K562 (cell line): ENCODE data around the gene UBE2E2. TPM values are rescaled to one million over a fixed set of nuclear protein-coding genes. Genes with fewer than 3 reads are reported as not detected.

Experiments
- ATAC-seq: fragments of 200-7000 bp; cut with Tn5 transposase; 3 replicates; pipeline ENCODE4 v1.9.1; 2020; ENCODE audit warnings: moderate library complexity
- BruUV-seq: library from RNA; stranded (reverse); fragments of 400-500 nt; replicated peaks from 2 replicates; lab custom pipeline; 2021; lab: Mats Ljungman, UMichigan
- CTCF ChIA-PET: fragments of 300-600 bp; formaldehyde crosslinking; extraction: SDS; loops from one replicate; lab custom pipeline; 2021; ENCODE audit warnings: low intra/inter-chr PET ratio; lab: Yijun Ruan, JAX
- POLR2A ChIA-PET: fragments of 300-600, 350-650 bp; sonication (Branson Sonifier 250); formaldehyde crosslinking; extraction: SDS; loops from one replicate; lab custom pipeline; 2021; ENCODE audit warnings: antibody characterized with exemption, inconsistent platforms; lab: Yijun Ruan, JAX
- DNase-seq, 4 experiments: peaks; one replicate each; pipeline versions ENCODE4 v3.0.0 to v3.0.0-alpha.2; 2011 to 2018; ENCODE audit warnings: low spot score in 3 of 4, mixed read lengths in 3 of 4; ENCODE audit errors: extremely low read depth in 1 of 4
- FAIRE-seq: peaks from 2 replicates; lab custom pipeline; 2011; peaks lifted over from hg19 to GRCh38; lab: Jason Lieb, UNC
- H2AFZ ChIP-seq: 2 replicates; pipeline ENCODE4 v1.6.0; 2011; ENCODE audit warnings: low read depth, low read length, control low read depth, inconsistent platforms
- H3K27ac ChIP-seq: fragments of 200-600 bp; 3 replicates; pipeline ENCODE4 v1.8.0; 2011; ENCODE audit warnings: low read depth, mild to moderate bottlenecking, control low read depth, inconsistent platforms, low read length, moderate library complexity, mixed read lengths; ENCODE audit errors: extremely low read depth
- H3K27me3 ChIP-seq, 2 experiments: fragments of 300-600 bp in 1 of 2; 2 replicates in 1 of 2; 3 replicates in 1 of 2; pipeline versions ENCODE4 v1.6.0 to v1.8.0; 2011; ENCODE audit warnings: inconsistent platforms in 2 of 2, low read length in 2 of 2, mild to moderate bottlenecking in 1 of 2, mixed read lengths in 1 of 2, moderate library complexity in 1 of 2; ENCODE audit not compliant: control insufficient read depth in 2 of 2, insufficient read depth in 2 of 2
- H3K36me3 ChIP-seq: fragments of 300-600 bp; 3 replicates; pipeline ENCODE4 v1.8.0; 2011; ENCODE audit warnings: mild to moderate bottlenecking, low read length, inconsistent platforms; ENCODE audit not compliant: control insufficient read depth, insufficient read depth
- H3K4me1 ChIP-seq, 2 experiments: fragments of 200-600 bp in 1 of 2; replicated peaks in 1 of 2; 2 replicates in 1 of 2; 3 replicates in 1 of 2; pipeline versions ENCODE4 v1.5.1 to v1.8.0; 2011; ENCODE audit warnings: inconsistent platforms in 2 of 2, low read length in 2 of 2, mild to moderate bottlenecking in 1 of 2, mixed read lengths in 1 of 2, moderate library complexity in 1 of 2; ENCODE audit not compliant: control insufficient read depth in 2 of 2, insufficient read depth in 2 of 2
- H3K4me2 ChIP-seq: 2 replicates; pipeline ENCODE4 v1.6.1; 2011; ENCODE audit warnings: low read length, control low read depth, inconsistent platforms, mixed read lengths; ENCODE audit not compliant: insufficient read depth
- H3K4me3 ChIP-seq: fragments of 200-600 bp; sonication (generic), shearing (Covaris generic); 2 replicates; pipeline ENCODE4 v1.5.1; 2016; ENCODE audit warnings: control low read depth, inconsistent platforms
- H3K79me2 ChIP-seq: fragments of 200-600 bp; 3 replicates; pipeline ENCODE4 v1.8.0; 2011; ENCODE audit warnings: low read length, inconsistent platforms; ENCODE audit not compliant: control insufficient read depth, insufficient read depth
- H3K9ac ChIP-seq, 2 experiments: 2 replicates each; pipeline versions ENCODE4 v1.6.0 to v1.6.1; 2011; ENCODE audit warnings: low read depth in 2 of 2, low read length in 2 of 2, control low read depth in 1 of 2, inconsistent platforms in 1 of 2, mild to moderate bottlenecking in 1 of 2, mixed read lengths in 1 of 2; ENCODE audit not compliant: insufficient read depth in 1 of 2
- H3K9me1 ChIP-seq: one replicate; pipeline ENCODE4 v1.6.0; 2011; ENCODE audit warnings: inconsistent platforms, mild to moderate bottlenecking, low read length, moderate library complexity; ENCODE audit not compliant: control insufficient read depth, insufficient read depth
- H3K9me3 ChIP-seq: replicated peaks from 2 replicates; pipeline ENCODE4 v1.5.1; 2011; ENCODE audit warnings: low read depth, low read length, inconsistent platforms; ENCODE audit not compliant: control insufficient read depth, insufficient read depth
- H4K20me1 ChIP-seq: replicated peaks from 2 replicates; pipeline ENCODE4 v1.6.1; 2011; ENCODE audit warnings: low read length, inconsistent platforms, mixed read lengths; ENCODE audit not compliant: control insufficient read depth, insufficient read depth
- FIP1L1 ChIP-seq: fragments of 200-400 bp; formaldehyde crosslinking; IDR thresholded peaks from 2 replicates; pipeline ENCODE4 v1.6.1; 2018; ENCODE audit warnings: mild to moderate bottlenecking, low read depth, low read length; ENCODE audit not compliant: poor library complexity, severe bottlenecking
- GATAD2B ChIP-seq: fragments of 450-650 bp; IDR thresholded peaks from 2 replicates; pipeline ENCODE4 v1.6.1; 2017; ENCODE audit warnings: mild to moderate bottlenecking, borderline replicate concordance
- PRPF4 ChIP-seq: fragments of 200-400 bp; formaldehyde crosslinking; IDR thresholded peaks from one replicate; pipeline ENCODE4 v1.6.1; 2017; ENCODE audit warnings: low read length, low read depth, mild to moderate bottlenecking; ENCODE audit not compliant: insufficient read depth, poor library complexity, severe bottlenecking
- PURB ChIP-seq: sonication (generic); formaldehyde crosslinking; IDR thresholded peaks from 2 replicates; pipeline ENCODE4 v1.9.0; 2021; ENCODE audit warnings: low read depth, mild to moderate bottlenecking, missing genetic modification reagents
- SAFB ChIP-seq: fragments of 200-400 bp; formaldehyde crosslinking; IDR thresholded peaks from 2 replicates; pipeline ENCODE4 v1.6.1; 2017; ENCODE audit warnings: low read depth, low read length, borderline replicate concordance
- SMAD4 ChIP-seq: fragments of 250-450 bp; sonication (Bioruptor Pico); conservative IDR thresholded peaks from 2 replicates; pipeline ENCODE4 v1.8.0; 2021; ENCODE audit warnings: inconsistent platforms, mild to moderate bottlenecking, moderate library complexity
- TCFL5 ChIP-seq: fragments of 250-450 bp; sonication (Bioruptor Pico); conservative IDR thresholded peaks from 2 replicates; pipeline ENCODE4 v1.6.1; 2021; ENCODE audit warnings: mild to moderate bottlenecking, moderate library complexity, matching md5 sums
- TEAD4 ChIP-seq, 2 experiments: sonication (generic) in 1 of 2; formaldehyde crosslinking in 1 of 2; IDR thresholded peaks; 2 replicates each; pipeline versions ENCODE4 v1.6.1 to v1.8.0; 2012 to 2022; ENCODE audit warnings: borderline replicate concordance in 1 of 2, inconsistent platforms in 1 of 2, low read length in 1 of 2, mild to moderate bottlenecking in 1 of 2, missing genetic modification reagents in 1 of 2
- ZC3H8 ChIP-seq: fragments of 450-650 bp; IDR thresholded peaks from 2 replicates; pipeline ENCODE4 v1.6.1; 2017
- ZNF764 ChIP-seq: fragments of 250-450 bp; sonication (Bioruptor Pico); IDR thresholded peaks from 2 replicates; pipeline ENCODE4 v1.4.0; 2020; ENCODE audit warnings: low read depth, mild to moderate bottlenecking, moderate library complexity
- ZNF830 ChIP-seq: fragments of 250-450 bp; sonication (Bioruptor Pico); IDR thresholded peaks from 2 replicates; pipeline ENCODE4 v1.5.0; 2021; ENCODE audit warnings: mild to moderate bottlenecking
- WGBS: fragments of 100-300 bp; shearing (Covaris generic); methylation state at CpG from one replicate; pipeline ENCODE4 v1.1.6; 2016; ENCODE audit warnings: low coverage, mixed read lengths; ENCODE audit not compliant: insufficient coverage; ENCODE audit errors: missing lambda C conversion rate; 5-methylcytosine and 5-hydroxymethylcytosine counted together
- in situ Hi-C: fragments of 300-500 bp; cut with MboI; formaldehyde crosslinking; loops from 4 replicates; pipeline ENCODE4 v1.15.0; 2018; ENCODE audit warnings: inconsistent platforms, mixed read lengths
- intact Hi-C: fragments of 100-400 bp; cut with micrococcal nuclease; formaldehyde crosslinking; loops from 2 replicates; pipeline ENCODE4 v1.14.2; 2022
- polyA plus RNA-seq, 8 experiments: library from polyadenylated mRNA; depleted of rRNA in 4 of 8; stranded (reverse) in 5 of 8; unstranded in 3 of 8; fragments of >200 nt; fragmentation: Nextera tagmentation in 2 of 8; fragmentation: Illumina TruSeq in 1 of 8; extraction: Ambion mirVana in 2 of 8; extraction: Trizol in 1 of 8; gene quantifications; 2 replicates each; pipeline versions ENCODE4 v1.2.1 to v1.2.3, GENCODE V29; 2011 to 2014; ENCODE audit warnings: inconsistent platforms in 1 of 8, missing spikeins in 1 of 8
- total RNA-seq, 7 experiments: library from RNA; depleted of rRNA in 6 of 7; stranded (reverse); fragments of >200 nt in 6 of 7; fragmentation: Illumina TruSeq in 2 of 7; extraction: Trizol in 2 of 7; gene quantifications; 2 replicates each; pipeline versions ENCODE4 v1.2.1 to v1.2.3, GENCODE V29; 2011 to 2021; ENCODE audit warnings: low replicate concordance in 1 of 7
- TF ChIP-seq, protein P1 (sequence below): IDR thresholded peaks from 3 replicates; pipeline ENCODE4 v1.6.1; 2011; ENCODE audit warnings: borderline replicate concordance, mild to moderate bottlenecking, moderate library complexity; ENCODE audit not compliant: insufficient read length; ENCODE audit errors: extremely low read depth
- TF ChIP-seq, protein P2 (sequence below): fragments of 450-650 bp; formaldehyde crosslinking; conservative IDR thresholded peaks from 2 replicates; pipeline ENCODE4 v1.4.0; 2022; ENCODE audit warnings: mild to moderate bottlenecking, missing genetic modification characterization
- TF ChIP-seq, protein P3 (sequence below): fragments of 450-650 bp; conservative IDR thresholded peaks from 2 replicates; pipeline ENCODE4 v1.6.1; 2016; ENCODE audit warnings: missing genetic modification characterization, low read depth, mild to moderate bottlenecking, control low read depth, missing compliant biosample characterization
- TF ChIP-seq, protein P4 (sequence below): fragments of 250-450 bp; sonication (Bioruptor Pico); IDR thresholded peaks from 2 replicates; pipeline ENCODE4 v1.5.0; 2021

Gene UBE2E2
- total and polyA plus RNA-seq, 9 of the 15 experiments (the other 6 are each of a cell fraction or from before 2014, with no cell fraction given) = 0.22 to 5.1 (median 1.9) TPM

DNA sequence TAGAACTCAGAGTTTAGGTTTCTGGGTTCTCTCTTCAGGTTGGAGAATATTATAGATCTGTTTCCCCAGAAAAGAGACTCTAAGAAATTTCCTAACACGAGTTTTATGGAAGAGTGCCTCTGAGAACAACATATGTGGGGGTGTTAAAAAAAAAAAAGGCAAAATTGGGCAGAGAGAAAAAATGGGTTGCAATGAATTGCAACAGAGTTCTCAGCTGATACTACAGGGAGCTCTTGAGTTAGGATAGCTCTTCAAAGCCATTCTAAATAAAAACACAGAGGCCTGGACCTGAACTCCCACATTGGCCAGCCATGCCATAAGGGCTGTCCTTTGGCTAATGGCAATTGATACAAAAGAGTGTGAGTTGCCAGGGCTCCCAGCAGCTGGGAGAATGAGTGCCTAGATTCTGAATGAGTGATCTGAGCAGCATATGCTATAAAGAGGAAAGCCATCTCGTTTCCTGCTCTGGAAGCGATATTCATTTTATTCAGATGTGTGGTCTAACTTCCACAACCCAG lies 20.1 kb upstream of the UBE2E2 start:
- CTCF ChIA-PET = no interaction called here
- no peaks in the 10 kb centered on the region for H3K79me2 ChIP-seq
- in situ Hi-C loops (no loop called here), intact Hi-C loops (no loop called here)
- H3K9me1 ChIP-seq = no peaks in the 10 kb centered on the region
- no peaks in the 10 kb centered on the region for H4K20me1 ChIP-seq
- ATAC-seq = no peak
- no peak overlapping the region for H3K9ac ChIP-seq
- no peaks in the 10 kb centered on the region for H3K27me3 ChIP-seq
- no peak overlapping the region for H3K4me2 ChIP-seq
- BruUV-seq = no TSS peak
- no peaks in the 10 kb centered on the region; the same call in 1 of the 2 replicates for H3K9me3 ChIP-seq
- POLR2A ChIA-PET = no interaction called here
- H3K36me3 ChIP-seq = no peaks in the 10 kb centered on the region
- no peak overlapping the region for H3K27ac ChIP-seq
- FAIRE-seq = no peak
- H3K4me3 ChIP-seq = no peak overlapping the region
- H3K4me1 ChIP-seq = no peaks in the 10 kb centered on the region
- DNase-seq = no peak
- 3% methylated on average over 3 of the region's 3 CpGs for WGBS
- H2AFZ ChIP-seq = no peak overlapping the region
- TF ChIP-seq, protein P1, sequence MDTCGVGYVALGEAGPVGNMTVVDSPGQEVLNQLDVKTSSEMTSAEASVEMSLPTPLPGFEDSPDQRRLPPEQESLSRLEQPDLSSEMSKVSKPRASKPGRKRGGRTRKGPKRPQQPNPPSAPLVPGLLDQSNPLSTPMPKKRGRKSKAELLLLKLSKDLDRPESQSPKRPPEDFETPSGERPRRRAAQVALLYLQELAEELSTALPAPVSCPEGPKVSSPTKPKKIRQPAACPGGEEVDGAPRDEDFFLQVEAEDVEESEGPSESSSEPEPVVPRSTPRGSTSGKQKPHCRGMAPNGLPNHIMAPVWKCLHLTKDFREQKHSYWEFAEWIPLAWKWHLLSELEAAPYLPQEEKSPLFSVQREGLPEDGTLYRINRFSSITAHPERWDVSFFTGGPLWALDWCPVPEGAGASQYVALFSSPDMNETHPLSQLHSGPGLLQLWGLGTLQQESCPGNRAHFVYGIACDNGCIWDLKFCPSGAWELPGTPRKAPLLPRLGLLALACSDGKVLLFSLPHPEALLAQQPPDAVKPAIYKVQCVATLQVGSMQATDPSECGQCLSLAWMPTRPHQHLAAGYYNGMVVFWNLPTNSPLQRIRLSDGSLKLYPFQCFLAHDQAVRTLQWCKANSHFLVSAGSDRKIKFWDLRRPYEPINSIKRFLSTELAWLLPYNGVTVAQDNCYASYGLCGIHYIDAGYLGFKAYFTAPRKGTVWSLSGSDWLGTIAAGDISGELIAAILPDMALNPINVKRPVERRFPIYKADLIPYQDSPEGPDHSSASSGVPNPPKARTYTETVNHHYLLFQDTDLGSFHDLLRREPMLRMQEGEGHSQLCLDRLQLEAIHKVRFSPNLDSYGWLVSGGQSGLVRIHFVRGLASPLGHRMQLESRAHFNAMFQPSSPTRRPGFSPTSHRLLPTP = no peak
- TF ChIP-seq ZNF764 (no peak), TEAD4 (IDR thresholded peaks at IDR 0.05; ENCODE audit: low read length) (no peak), TEAD4 (CRISPR knock-in tag; IDR thresholded peaks at IDR 0.05; ENCODE audit: borderline replicate concordance) (no peak), SMAD4 (no peak), ZNF830 (CRISPR knock-in tag) (no peak), TCFL5 (CRISPR knock-in tag) (no peak), FIP1L1 (no peak), ZC3H8 (no peak), PRPF4 (no peak), SAFB (no peak), GATAD2B (no peak), PURB (CRISPR knock-in tag) (no peak)
- TF ChIP-seq, protein P2, sequence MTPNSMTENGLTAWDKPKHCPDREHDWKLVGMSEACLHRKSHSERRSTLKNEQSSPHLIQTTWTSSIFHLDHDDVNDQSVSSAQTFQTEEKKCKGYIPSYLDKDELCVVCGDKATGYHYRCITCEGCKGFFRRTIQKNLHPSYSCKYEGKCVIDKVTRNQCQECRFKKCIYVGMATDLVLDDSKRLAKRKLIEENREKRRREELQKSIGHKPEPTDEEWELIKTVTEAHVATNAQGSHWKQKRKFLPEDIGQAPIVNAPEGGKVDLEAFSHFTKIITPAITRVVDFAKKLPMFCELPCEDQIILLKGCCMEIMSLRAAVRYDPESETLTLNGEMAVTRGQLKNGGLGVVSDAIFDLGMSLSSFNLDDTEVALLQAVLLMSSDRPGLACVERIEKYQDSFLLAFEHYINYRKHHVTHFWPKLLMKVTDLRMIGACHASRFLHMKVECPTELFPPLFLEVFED (CRISPR knock-in tag) = no peak
- TF ChIP-seq, protein P3, sequence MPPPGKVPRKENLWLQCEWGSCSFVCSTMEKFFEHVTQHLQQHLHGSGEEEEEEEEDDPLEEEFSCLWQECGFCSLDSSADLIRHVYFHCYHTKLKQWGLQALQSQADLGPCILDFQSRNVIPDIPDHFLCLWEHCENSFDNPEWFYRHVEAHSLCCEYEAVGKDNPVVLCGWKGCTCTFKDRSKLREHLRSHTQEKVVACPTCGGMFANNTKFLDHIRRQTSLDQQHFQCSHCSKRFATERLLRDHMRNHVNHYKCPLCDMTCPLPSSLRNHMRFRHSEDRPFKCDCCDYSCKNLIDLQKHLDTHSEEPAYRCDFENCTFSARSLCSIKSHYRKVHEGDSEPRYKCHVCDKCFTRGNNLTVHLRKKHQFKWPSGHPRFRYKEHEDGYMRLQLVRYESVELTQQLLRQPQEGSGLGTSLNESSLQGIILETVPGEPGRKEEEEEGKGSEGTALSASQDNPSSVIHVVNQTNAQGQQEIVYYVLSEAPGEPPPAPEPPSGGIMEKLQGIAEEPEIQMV (tag) = no peak
- TF ChIP-seq, protein P4, sequence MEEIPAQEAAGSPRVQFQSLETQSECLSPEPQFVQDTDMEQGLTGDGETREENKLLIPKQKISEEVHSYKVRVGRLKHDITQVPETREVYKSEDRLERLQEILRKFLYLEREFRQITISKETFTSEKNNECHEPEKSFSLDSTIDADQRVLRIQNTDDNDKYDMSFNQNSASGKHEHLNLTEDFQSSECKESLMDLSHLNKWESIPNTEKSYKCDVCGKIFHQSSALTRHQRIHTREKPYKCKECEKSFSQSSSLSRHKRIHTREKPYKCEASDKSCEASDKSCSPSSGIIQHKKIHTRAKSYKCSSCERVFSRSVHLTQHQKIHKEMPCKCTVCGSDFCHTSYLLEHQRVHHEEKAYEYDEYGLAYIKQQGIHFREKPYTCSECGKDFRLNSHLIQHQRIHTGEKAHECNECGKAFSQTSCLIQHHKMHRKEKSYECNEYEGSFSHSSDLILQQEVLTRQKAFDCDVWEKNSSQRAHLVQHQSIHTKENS (CRISPR knock-in tag) = no peak
